ENCODE data around the gene SUCO. TPM values are rescaled to one million over a fixed set of nuclear protein-coding genes. Genes with fewer than 3 reads are reported as not detected.
"Not testable (repeated sequence)": the region's sequence is repeated elsewhere in the genome, so short reads cannot be mapped to it uniquely, and the experiment has no call there.

SUCO gene
- total and polyA plus RNA-seq, 9 donors: 25.4 to 47.4 (median 34.6) TPM

DNA sequence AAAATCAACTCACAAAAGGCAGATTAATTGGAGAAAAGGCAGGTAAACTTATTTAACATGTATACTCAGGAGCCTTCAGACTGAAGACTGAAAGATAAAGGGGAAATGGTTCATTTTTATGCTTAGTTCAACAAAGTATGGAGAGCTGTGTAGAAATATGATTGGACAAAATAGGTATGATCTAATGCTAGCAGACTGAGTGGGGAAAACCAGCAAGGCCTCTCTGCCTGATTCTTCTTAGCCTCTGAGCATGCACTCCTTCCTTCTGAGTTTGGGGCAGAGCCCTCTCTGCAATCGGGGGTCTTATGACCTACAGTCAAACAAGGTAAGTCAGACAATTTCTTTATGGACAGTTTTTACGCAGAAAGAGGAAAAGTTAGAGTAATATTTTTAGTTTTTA is 38.8 kb upstream of the SUCO start:
- no peaks in the 10 kb centered on the region for H3K36me3 ChIP-seq (ENCODE audit: control insufficient read depth, insufficient read depth, low read length)
- 89% methylated on average over 1 of the region's 2 CpGs for WGBS (ENCODE audit: insufficient coverage)

DNA sequence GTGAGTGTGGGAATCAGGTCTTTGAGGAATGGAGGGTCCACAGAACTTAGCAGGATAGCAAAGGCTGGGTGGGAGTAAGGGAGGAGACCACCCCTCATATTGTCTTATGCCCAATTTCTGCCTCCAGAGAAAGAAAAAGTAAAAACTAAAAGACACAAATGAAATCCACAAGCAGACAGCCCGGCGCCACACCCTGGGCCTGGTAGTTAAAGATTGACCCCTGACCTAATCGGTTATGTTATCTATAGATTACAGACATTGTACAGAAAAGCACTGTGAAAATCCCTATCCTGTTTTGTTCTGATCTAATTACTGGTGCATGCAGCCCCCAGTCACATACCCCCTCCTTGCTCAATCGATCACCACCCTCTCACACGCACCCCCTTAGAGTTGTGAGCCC is 36.8 kb upstream of the SUCO start:
- H3K27ac ChIP-seq (ENCODE audit: low read length); DNase-seq; H3K27me3 ChIP-seq (ENCODE audit: control insufficient read depth, insufficient read depth, low read length); H3K36me3 ChIP-seq (ENCODE audit: control insufficient read depth, insufficient read depth, low read length); H3K9me3 ChIP-seq (replicated peaks; ENCODE audit: control insufficient read depth, low read depth, low read length); H3K4me3 ChIP-seq (ENCODE audit: low read length); H3K4me1 ChIP-seq (ENCODE audit: control insufficient read depth, insufficient read depth, low read length): not testable (repeated sequence)
- WGBS (ENCODE audit: insufficient coverage): 57% methylated on average over 2 of the region's 5 CpGs

More for the DNA sequence above, 38.8 kb upstream of the SUCO start:
- no peak for DNase-seq
- H3K27ac ChIP-seq (ENCODE audit: low read length): no peak overlapping the region
- no peaks in the 10 kb centered on the region for H3K4me1 ChIP-seq (ENCODE audit: control insufficient read depth, insufficient read depth, low read length)
- no peaks in the 10 kb centered on the region for H3K27me3 ChIP-seq (ENCODE audit: control insufficient read depth, insufficient read depth, low read length)
- H3K9me3 ChIP-seq (replicated peaks; ENCODE audit: control insufficient read depth, low read depth, low read length): no peaks in the 10 kb centered on the region
- no peak overlapping the region for H3K4me3 ChIP-seq (ENCODE audit: low read length)

DNA sequence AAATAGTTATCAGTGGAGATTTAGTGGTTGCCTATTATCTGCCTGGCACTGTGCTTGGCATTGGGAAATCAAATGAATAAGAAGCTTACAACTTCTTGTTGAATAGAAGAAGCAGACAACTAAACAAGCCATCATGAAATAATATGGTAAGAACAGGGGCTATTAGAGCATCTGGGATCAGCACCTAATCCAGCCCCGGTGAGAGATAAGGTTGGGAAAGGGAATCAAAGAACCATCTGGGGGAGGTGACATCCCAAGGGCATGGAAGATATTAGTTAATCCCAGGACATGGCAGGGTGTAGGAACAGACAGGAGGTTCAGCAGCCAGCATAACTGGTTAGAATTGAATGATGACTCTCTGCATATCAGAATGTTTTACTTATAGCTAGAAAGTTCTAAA is 36.3 kb upstream of the SUCO start:
- H3K4me3 ChIP-seq (ENCODE audit: low read length): no peak overlapping the region

DNA sequence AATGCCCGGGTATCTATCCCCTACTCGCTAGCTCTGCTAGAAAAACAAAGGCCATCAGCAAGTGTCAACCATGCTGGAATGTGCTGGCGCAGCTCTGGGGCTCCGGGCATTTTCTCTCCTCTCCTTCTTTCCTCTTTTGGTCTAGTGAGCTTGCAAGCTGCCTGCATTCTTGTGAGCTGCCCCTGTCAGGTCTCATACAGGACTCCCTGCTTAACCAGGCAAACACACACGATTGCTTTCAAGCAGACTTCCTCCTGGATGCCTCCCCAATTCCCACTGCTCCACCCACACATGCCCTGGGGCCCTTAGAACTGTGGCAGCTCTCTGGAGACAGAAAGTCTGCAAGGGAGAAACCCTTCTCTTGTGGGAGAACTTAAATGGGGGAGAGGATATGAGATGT is 35.7 kb upstream of the SUCO start:
- Histone ChIP-seq H3K4me3 (ENCODE audit: low read length) (no peak overlapping the region), H3K4me1 (ENCODE audit: control insufficient read depth, insufficient read depth, low read length) (no peaks in the 10 kb centered on the region), H3K27me3 (ENCODE audit: control insufficient read depth, insufficient read depth, low read length) (no peaks in the 10 kb centered on the region), H3K27ac (ENCODE audit: low read length) (no peak overlapping the region), H3K36me3 (ENCODE audit: control insufficient read depth, insufficient read depth, low read length) (no peaks in the 10 kb centered on the region), H3K9me3 (replicated peaks; ENCODE audit: control insufficient read depth, low read depth, low read length) (no peaks in the 10 kb centered on the region)
- 28% methylated on average over 4 of the region's 5 CpGs for WGBS (ENCODE audit: insufficient coverage)
- DNase-seq: peak; percentile 9

More for the DNA sequence above, 36.3 kb upstream of the SUCO start:
- WGBS (ENCODE audit: insufficient coverage): no CpG with 5 or more reads among the region's 1 CpG
- H3K36me3 ChIP-seq (ENCODE audit: control insufficient read depth, insufficient read depth, low read length): no peaks in the 10 kb centered on the region
- H3K27ac ChIP-seq (ENCODE audit: low read length): no peak overlapping the region
- H3K27me3 ChIP-seq (ENCODE audit: control insufficient read depth, insufficient read depth, low read length): no peaks in the 10 kb centered on the region
- H3K4me1 ChIP-seq (ENCODE audit: control insufficient read depth, insufficient read depth, low read length): no peaks in the 10 kb centered on the region
- DNase-seq: no peak
- H3K9me3 ChIP-seq (replicated peaks; ENCODE audit: control insufficient read depth, low read depth, low read length): no peaks in the 10 kb centered on the region

DNA sequence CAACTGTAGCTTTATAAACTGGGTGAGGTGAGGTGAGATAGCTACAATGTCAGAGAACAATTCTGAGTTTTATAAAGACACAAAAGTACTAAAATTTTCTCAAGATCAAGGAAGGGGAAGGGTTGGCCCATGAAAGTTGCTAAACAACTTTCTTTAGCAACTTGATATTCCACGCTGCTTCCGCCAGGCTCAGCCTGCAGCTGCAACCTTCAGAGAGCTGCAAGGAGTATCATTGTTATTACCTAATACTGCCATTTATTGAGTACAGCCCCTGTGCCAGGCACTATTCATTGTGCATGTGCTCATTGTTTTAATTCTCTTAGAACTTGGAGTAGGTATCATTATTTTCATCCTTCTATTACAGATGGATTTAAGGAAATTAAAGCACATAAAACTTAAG is 34.1 kb upstream of the SUCO start:
- Histone ChIP-seq H3K4me1 (ENCODE audit: control insufficient read depth, insufficient read depth, low read length) (no peaks in the 10 kb centered on the region), H3K4me3 (ENCODE audit: low read length) (no peak overlapping the region), H3K36me3 (ENCODE audit: control insufficient read depth, insufficient read depth, low read length) (no peaks in the 10 kb centered on the region), H3K9me3 (replicated peaks; ENCODE audit: control insufficient read depth, low read depth, low read length) (no peaks in the 10 kb centered on the region), H3K27me3 (ENCODE audit: control insufficient read depth, insufficient read depth, low read length) (no peaks in the 10 kb centered on the region), H3K27ac (ENCODE audit: low read length) (no peak overlapping the region)
- no peak for DNase-seq
- no CpG with 5 or more reads among the region's 2 CpGs for WGBS (ENCODE audit: insufficient coverage)

DNA sequence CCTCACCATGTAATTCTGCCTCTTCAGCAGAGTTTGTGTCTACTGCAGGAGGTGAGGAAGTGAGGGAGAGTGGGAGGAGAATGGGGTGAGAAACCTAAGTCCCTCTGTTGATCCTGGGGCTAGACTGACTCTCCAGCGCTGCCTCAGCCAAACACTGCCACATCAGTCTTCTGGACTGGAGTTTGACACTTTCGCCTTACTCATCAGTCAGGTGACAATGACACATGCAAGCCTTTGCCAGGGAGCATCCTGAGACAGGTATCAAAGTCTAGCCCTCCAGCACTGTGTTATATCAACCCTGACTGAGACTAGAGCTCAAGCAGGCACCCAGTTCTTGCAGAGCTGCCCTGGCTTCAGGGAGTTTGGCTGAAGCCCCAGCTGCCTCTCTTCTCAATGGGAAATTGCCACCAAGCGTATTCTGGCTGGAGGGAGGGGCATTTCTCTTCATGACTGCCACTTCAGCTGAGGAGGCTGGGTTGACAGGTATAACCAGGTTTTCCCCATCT is 33.3 kb upstream of the SUCO start:
- no peak for DNase-seq
- no peak overlapping the region for H3K4me3 ChIP-seq (ENCODE audit: low read length)
- H3K9me3 ChIP-seq (replicated peaks; ENCODE audit: control insufficient read depth, low read depth, low read length): no peaks in the 10 kb centered on the region
- H3K27ac ChIP-seq (ENCODE audit: low read length): no peak overlapping the region
- 95% methylated on average over 2 of the region's 3 CpGs for WGBS (ENCODE audit: insufficient coverage)
- no peaks in the 10 kb centered on the region for H3K4me1 ChIP-seq (ENCODE audit: control insufficient read depth, insufficient read depth, low read length)
- no peaks in the 10 kb centered on the region for H3K36me3 ChIP-seq (ENCODE audit: control insufficient read depth, insufficient read depth, low read length)
- H3K27me3 ChIP-seq (ENCODE audit: control insufficient read depth, insufficient read depth, low read length): no peaks in the 10 kb centered on the region

DNA sequence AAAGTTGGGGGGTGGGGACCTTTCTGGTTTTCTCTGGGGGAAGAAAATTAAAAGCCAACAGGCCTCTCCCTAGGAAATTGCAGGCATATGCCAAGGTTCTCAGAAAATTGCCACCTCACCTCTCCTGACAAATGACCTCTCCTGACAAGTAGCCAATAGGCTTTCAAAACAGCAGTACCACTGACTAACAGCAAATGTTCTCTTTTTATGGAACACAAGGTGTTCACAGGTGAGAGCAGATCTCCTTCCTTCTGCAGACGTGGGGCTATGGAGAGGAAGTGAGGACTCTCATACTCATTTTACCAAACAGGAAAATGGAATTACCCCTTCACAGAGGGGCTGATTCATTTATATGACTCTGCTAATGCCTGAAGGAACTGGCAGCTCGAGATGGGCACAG is 32.7 kb upstream of the SUCO start:
- H3K4me3 ChIP-seq (ENCODE audit: low read length): no peak overlapping the region
- 60% methylated on average over 1 of the region's 2 CpGs for WGBS (ENCODE audit: insufficient coverage)
- no peak for DNase-seq
- H3K36me3 ChIP-seq (ENCODE audit: control insufficient read depth, insufficient read depth, low read length): no peaks in the 10 kb centered on the region
- H3K9me3 ChIP-seq (replicated peaks; ENCODE audit: control insufficient read depth, low read depth, low read length): no peaks in the 10 kb centered on the region
- no peaks in the 10 kb centered on the region for H3K27me3 ChIP-seq (ENCODE audit: control insufficient read depth, insufficient read depth, low read length)
- no peak overlapping the region for H3K27ac ChIP-seq (ENCODE audit: low read length)
- no peaks in the 10 kb centered on the region for H3K4me1 ChIP-seq (ENCODE audit: control insufficient read depth, insufficient read depth, low read length)

DNA sequence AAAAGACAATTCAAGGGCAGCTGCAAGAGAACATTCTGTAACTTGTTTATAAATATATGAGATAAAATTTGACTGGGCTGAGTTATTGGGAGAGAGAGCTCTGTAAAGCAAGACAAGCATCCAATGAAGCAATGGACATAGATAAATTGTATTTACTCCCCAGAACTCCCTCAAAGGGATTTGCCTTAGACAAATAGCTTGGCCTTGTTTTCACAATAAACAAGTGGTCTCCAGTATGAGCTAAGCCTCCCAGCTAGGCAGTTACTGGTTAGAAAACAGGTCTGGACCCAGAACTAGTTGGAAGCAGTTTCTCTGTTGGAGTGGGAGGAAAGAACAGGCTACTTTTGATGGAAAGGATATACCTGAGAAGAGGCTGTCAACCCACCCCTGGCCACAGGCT is 25.2 kb upstream of the SUCO start:
- no peaks in the 10 kb centered on the region for H3K36me3 ChIP-seq (ENCODE audit: control insufficient read depth, insufficient read depth, low read length)
- no peak overlapping the region for H3K4me3 ChIP-seq (ENCODE audit: low read length)
- H3K4me1 ChIP-seq (ENCODE audit: control insufficient read depth, insufficient read depth, low read length): no peaks in the 10 kb centered on the region
- no peak overlapping the region for H3K27ac ChIP-seq (ENCODE audit: low read length)
- H3K9me3 ChIP-seq (replicated peaks; ENCODE audit: control insufficient read depth, low read depth, low read length): no peaks in the 10 kb centered on the region
- DNase-seq: no peak
- no peaks in the 10 kb centered on the region for H3K27me3 ChIP-seq (ENCODE audit: control insufficient read depth, insufficient read depth, low read length)

DNA sequence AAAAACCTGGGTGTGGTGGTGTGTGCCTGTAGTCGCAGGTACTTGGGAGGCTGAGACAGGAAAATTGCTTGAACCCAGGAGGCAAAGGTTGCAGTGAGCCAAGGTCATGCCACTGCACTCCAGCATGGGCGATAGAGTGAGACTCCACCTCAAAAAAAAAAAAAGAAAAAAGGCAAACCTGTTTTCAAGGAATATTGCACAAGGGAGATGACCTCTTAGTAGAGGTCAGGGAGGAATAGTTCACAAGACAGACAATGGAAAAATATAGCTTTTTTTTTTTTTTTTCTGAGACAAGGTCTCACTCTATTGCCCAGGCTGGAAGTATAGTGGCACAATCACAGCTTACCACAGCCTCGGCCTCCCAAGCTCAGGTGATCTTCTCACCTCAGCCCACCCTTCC is 22.5 kb upstream of the SUCO start:
- Histone ChIP-seq H3K9me3 (replicated peaks; ENCODE audit: control insufficient read depth, low read depth, low read length) (no peaks in the 10 kb centered on the region), H3K36me3 (ENCODE audit: control insufficient read depth, insufficient read depth, low read length) (no peaks in the 10 kb centered on the region), H3K27ac (ENCODE audit: low read length) (no peak overlapping the region), H3K4me3 (ENCODE audit: low read length) (no peak overlapping the region), H3K4me1 (ENCODE audit: control insufficient read depth, insufficient read depth, low read length) (no peaks in the 10 kb centered on the region), H3K27me3 (ENCODE audit: control insufficient read depth, insufficient read depth, low read length) (no peaks in the 10 kb centered on the region)
- DNase-seq: no peak
- WGBS (ENCODE audit: insufficient coverage): no CpG with 5 or more reads among the region's 3 CpGs

DNA sequence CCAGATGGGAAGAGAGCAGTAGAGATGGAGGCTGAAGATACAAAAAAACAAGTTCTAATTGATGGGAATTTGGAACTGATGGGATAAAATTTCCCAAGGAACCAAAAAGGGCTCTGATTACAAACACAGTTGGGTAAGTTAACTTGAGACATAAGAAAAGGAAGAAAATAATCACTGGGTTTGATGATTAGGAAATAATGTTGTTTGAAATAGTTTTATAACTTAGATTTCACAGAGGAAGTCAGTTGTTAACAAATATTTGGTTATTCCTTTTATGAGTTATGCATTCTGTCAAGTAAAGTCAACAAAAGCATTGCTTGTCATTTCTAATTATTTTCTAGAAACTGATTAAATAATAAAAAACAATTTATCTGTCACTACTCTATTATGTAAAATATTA is 20.4 kb upstream of the SUCO start:
- H3K4me3 ChIP-seq (ENCODE audit: low read length): no peak overlapping the region
- no peak for DNase-seq
- no peaks in the 10 kb centered on the region for H3K27me3 ChIP-seq (ENCODE audit: control insufficient read depth, insufficient read depth, low read length)
- no peaks in the 10 kb centered on the region for H3K9me3 ChIP-seq (replicated peaks; ENCODE audit: control insufficient read depth, low read depth, low read length)
- H3K4me1 ChIP-seq (ENCODE audit: control insufficient read depth, insufficient read depth, low read length): no peaks in the 10 kb centered on the region
- no peak overlapping the region for H3K27ac ChIP-seq (ENCODE audit: low read length)
- no peaks in the 10 kb centered on the region for H3K36me3 ChIP-seq (ENCODE audit: control insufficient read depth, insufficient read depth, low read length)

DNA sequence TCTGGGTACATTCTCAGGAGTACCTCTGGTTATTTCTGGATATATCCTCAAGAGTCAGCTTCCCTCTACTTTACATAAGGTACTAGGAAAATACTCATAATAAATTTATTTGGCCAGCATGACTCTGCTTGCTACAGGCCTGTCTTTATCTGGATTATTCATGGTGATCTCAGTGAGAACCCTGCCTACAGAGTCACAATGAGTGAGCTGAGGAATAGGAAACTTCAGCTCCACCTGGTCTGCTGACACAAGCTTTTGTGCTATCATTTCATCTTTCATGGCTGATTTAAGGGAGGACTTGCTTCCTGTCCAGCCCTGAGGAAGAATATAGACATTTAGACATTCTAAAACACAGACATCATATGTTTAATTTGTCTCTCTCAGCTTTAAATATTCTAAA is 19.5 kb upstream of the SUCO start:
- Histone ChIP-seq H3K4me1 (ENCODE audit: control insufficient read depth, insufficient read depth, low read length) (no peaks in the 10 kb centered on the region), H3K36me3 (ENCODE audit: control insufficient read depth, insufficient read depth, low read length) (no peaks in the 10 kb centered on the region), H3K27me3 (ENCODE audit: control insufficient read depth, insufficient read depth, low read length) (no peaks in the 10 kb centered on the region), H3K4me3 (ENCODE audit: low read length) (no peak overlapping the region), H3K27ac (ENCODE audit: low read length) (no peak overlapping the region), H3K9me3 (replicated peaks; ENCODE audit: control insufficient read depth, low read depth, low read length) (no peaks in the 10 kb centered on the region)
- DNase-seq: no peak

Data from muscle of leg (tissue), 11 donors.